ENCODE measurements around the gene BTBD8.
"Not testable (repeated sequence)": the region's sequence is repeated elsewhere in the genome, so short reads cannot be mapped to it uniquely, and the experiment has no call there.

- TF ChIP-seq POLR2A (IDR thresholded peaks at IDR 0.05; ENCODE audit: low read depth, low read length); POLR2AphosphoS5 (IDR thresholded peaks at IDR 0.05; ENCODE audit: low read depth, low read length); PAX5 (IDR thresholded peaks at IDR 0.05; ENCODE audit: insufficient read depth, low read length, severe bottlenecking); TAF1 (IDR thresholded peaks at IDR 0.05; ENCODE audit: low read depth, low read length): not testable (repeated sequence)
These were observed 2.1 kb upstream of the BTBD8 start for GRCh38 chr1:92078077-92078476.
